PC-3 (cell line): Measurements from ENCODE around the gene LRRC61.

ENCODE experiments used
- CTCF ChIP-seq: fragments of 300-600 bp; sonication (generic); conservative IDR thresholded peaks from 2 replicates; pipeline ENCODE4 v1.5.1; 2017; ENCODE audit warnings: antibody characterized with exemption, low read depth, mild to moderate bottlenecking, low read length
- EZH2 ChIP-seq: fragments of 300-600 bp; sonication (generic); IDR thresholded peaks from one replicate; pipeline ENCODE4 v1.6.1; 2017; ENCODE audit warnings: antibody characterized with exemption, mild to moderate bottlenecking, low read length; ENCODE audit not compliant: unreplicated experiment

- TF ChIP-seq CTCF (no peak), EZH2 (no peak)
Observed at GRCh38 chr7:150307129-150307528, 16.0 kb upstream of the LRRC61 start.
